GM12864 (cell line): ENCODE data around the gene HAPLN1.

ENCODE experiments used
- DNase-seq: peaks from one replicate; pipeline ENCODE4 v3.0.0-alpha.2; 2011; ENCODE audit warnings: low read depth
- H3K4me3 ChIP-seq: 2 replicates; pipeline ENCODE4 v1.5.1; 2011; ENCODE audit warnings: mild to moderate bottlenecking, low read depth, low read length, control low read depth
- TF ChIP-seq, protein P1 (sequence below): IDR thresholded peaks from 2 replicates; pipeline ENCODE4 v1.5.1; 2011; ENCODE audit warnings: low read depth, mild to moderate bottlenecking, moderate library complexity, low read length, control low read depth, inconsistent platforms; ENCODE audit errors: missing control alignments

HAPLN1 gene

DNA sequence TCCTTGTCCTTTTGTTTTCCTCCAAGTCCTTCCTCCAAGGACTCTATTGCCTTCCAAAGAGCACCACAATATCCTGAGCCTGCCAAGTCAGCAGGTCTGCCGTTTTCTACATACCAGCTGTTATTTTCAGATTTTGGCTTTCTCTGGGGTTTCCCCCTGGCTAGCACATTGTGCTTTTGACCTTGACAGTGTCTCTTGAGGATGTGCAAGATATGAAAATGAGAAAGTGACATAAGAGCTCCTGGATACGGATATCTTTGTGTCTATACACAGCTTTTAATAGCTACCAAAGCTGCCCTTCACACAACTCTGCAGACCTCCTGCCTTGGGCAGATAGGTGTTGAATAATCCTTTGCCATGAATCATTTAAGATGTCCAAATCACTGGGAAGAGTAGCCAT lies 67.0 kb downstream of the HAPLN1 start:
- no peak for DNase-seq
- H3K4me3 ChIP-seq: no peak overlapping the region
- TF ChIP-seq, protein P1, sequence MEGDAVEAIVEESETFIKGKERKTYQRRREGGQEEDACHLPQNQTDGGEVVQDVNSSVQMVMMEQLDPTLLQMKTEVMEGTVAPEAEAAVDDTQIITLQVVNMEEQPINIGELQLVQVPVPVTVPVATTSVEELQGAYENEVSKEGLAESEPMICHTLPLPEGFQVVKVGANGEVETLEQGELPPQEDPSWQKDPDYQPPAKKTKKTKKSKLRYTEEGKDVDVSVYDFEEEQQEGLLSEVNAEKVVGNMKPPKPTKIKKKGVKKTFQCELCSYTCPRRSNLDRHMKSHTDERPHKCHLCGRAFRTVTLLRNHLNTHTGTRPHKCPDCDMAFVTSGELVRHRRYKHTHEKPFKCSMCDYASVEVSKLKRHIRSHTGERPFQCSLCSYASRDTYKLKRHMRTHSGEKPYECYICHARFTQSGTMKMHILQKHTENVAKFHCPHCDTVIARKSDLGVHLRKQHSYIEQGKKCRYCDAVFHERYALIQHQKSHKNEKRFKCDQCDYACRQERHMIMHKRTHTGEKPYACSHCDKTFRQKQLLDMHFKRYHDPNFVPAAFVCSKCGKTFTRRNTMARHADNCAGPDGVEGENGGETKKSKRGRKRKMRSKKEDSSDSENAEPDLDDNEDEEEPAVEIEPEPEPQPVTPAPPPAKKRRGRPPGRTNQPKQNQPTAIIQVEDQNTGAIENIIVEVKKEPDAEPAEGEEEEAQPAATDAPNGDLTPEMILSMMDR: no peak

DNA sequence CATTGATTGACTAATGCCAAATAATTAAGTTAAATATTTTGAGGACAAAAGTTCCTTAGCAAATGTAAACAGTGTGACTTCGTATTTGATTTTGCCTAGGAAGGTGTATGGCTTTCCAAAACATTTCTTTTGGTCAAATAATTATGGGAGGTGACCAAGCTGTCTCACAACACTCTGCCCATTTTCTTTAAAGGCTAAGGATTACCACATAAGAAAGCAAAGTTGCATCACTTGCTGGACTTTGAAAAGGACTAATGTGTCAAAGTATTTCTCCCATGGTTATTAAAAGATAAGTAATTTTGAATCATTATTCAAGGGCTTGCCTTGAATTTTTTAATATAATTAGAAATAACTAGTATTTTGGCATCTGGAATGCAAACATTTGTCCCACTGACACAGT lies 74.7 kb downstream of the HAPLN1 start:
- TF ChIP-seq, protein P1: no peak
- no peak overlapping the region for H3K4me3 ChIP-seq
- DNase-seq: no peak

DNA sequence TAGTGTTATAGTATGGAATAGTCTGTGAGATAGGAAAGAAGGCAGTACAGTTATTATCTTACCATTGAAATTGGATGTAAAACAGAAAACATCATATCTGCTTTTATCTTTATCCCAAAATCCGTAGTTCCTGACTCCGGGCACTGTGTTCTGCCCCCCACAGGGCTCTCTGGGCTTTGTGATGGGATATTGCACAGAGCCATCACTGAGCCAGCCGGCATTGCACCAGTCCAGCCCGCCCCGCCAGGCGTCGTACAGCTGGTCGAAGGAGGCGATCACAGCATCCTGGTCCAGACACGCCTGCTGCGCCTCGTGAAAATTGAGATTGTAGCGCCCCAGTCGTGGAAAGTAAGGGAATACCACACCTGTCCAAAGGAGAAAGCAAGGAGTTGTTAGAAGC lies 76.4 kb downstream of the HAPLN1 start:
- no peak for DNase-seq
- H3K4me3 ChIP-seq: no peak overlapping the region
- TF ChIP-seq, protein P1: no peak

DNA sequence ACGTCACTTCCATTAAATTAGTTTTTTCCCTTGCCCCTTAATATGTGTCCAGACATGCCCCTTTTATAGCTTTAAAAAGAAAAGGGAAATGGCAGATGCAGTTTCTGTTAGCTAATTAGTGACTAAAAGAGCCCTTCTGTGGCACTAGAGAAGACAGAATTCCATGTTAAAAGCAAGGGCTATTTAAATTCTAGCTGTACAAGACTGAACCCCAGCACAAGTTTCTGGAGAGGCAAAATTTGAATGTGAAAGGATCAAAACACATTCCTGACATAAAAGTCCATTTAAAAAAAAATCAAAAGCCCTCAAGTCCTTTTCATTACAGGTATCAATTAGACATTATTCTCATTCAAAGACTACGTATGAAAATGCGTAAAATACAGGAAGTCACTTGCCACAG lies 78.7 kb downstream of the HAPLN1 start:
- H3K4me3 ChIP-seq: no peak overlapping the region
- TF ChIP-seq, protein P1: no peak
- no peak for DNase-seq

DNA sequence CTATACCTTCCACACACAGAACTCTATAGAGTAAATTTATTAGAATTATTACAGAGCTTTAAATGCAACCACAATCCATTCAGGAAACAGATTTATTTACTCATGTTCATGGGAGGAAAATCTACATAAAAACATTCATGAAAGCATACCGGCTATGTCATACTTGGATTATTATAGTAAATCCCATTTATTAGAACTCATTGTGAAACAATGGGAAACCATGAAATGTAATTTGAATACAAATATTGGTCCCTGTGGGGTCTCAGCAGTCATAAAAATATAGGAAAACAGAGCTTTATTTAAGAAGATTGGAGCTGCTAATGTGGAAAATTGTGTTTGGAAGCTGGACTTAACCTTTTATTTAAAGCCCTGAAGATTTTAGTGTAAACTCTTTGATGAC lies 80.7 kb downstream of the HAPLN1 start:
- no peak overlapping the region for H3K4me3 ChIP-seq
- TF ChIP-seq, protein P1: no peak
- no peak for DNase-seq

DNA sequence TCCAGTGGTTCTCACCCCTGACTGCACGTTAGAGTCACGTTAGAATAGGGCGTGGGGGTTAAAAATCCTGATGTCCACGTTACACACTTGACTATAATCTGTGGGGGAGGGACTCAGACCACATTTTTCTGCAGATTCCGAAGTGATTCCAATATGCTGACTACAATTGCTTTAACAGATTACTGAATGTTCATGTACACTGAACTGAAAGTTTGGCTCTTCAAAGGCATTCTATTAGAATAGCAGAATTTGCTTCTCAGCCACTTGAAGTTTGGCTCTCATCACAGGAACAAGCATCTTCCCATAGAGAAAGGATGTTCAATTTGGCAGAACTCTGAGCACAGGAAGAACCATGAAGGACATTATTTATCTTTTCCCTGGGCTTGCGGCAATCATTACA lies 84.5 kb downstream of the HAPLN1 start:
- H3K4me3 ChIP-seq: no peak overlapping the region
- no peak for DNase-seq
- TF ChIP-seq, protein P1: no peak

DNA sequence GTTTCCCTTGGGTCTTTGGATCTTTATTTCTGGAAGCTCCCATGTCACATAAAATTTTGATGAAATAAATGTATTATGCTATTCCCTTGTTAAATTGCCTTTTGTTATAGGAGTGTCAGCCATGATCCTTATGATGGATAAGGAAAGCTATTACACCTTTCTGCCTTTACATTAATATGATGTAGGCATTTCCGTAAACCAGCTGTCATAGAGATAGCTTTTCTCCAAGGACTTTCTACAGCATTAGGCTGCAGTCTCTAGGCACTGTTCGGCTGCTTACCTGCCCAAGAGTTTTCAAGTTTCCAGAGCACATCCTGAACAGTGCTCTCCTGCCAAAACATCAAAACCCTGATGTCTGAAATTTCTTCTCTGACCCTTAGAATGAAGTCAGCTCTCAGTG lies 87.4 kb downstream of the HAPLN1 start:
- H3K4me3 ChIP-seq: no peak overlapping the region
- TF ChIP-seq, protein P1: no peak
- no peak for DNase-seq
